ENCODE results near the gene GLI3. TPM values are rescaled to one million over a fixed set of nuclear protein-coding genes. Genes with fewer than 3 reads are reported as not detected.

The GLI3 gene
- total RNA-seq, 4 donors from 2014 or later = 23.1 to 41.3 (median 24.6) TPM

- peaks cover 5% of the 10 kb centered on the region for H3K4me1 ChIP-seq
- H3K9me3 ChIP-seq = no peaks in the 10 kb centered on the region
- DNase-seq (ENCODE audit: low spot score in 2 of 2) = no peak
- H3K4me3 ChIP-seq = no peak overlapping the region
- H3K36me3 ChIP-seq = peaks cover 16% of the 10 kb centered on the region
- whole genome bisulfite sequencing = 29% methylated on average over 2 of the region's 2 CpGs
- H3K27me3 ChIP-seq = no peaks in the 10 kb centered on the region
- no peak for TF ChIP-seq POLR2AphosphoS5 (IDR thresholded peaks at IDR 0.05)
- no peak for TF ChIP-seq POLR2A (IDR thresholded peaks at IDR 0.05)
- TF ChIP-seq CTCF (IDR thresholded peaks at IDR 0.05) = no peak
- TF ChIP-seq EP300 (IDR thresholded peaks at IDR 0.05) = no peak
- H3K27ac ChIP-seq = no peak overlapping the region
Measured at GRCh38 chr7:42002654-42003053, 234.4 kb downstream of the GLI3 start.

GRCh38 chr7:41999736-42000283 is 237.2 kb downstream of the GLI3 start:
- WGBS = 91% methylated on average over 6 of the region's 6 CpGs

GRCh38 chr7:41998041-41998440 is 239.0 kb downstream of the GLI3 start:
- WGBS = 90% methylated on average over 2 of the region's 2 CpGs
- no peaks in the 10 kb centered on the region for H3K27me3 ChIP-seq
- DNase-seq (ENCODE audit: low spot score in 2 of 2) = no peak
- H3K36me3 ChIP-seq = peaks cover 6% of the 10 kb centered on the region
- H3K4me3 ChIP-seq = no peak overlapping the region
- peaks cover 43% of the 10 kb centered on the region for H3K4me1 ChIP-seq
- TF ChIP-seq POLR2A (IDR thresholded peaks at IDR 0.05) (no peak), CTCF (IDR thresholded peaks at IDR 0.05) (no peak), POLR2AphosphoS5 (IDR thresholded peaks at IDR 0.05) (no peak), EP300 (IDR thresholded peaks at IDR 0.05) (no peak)
- H3K9me3 ChIP-seq = no peaks in the 10 kb centered on the region
- no peak overlapping the region for H3K27ac ChIP-seq

More at GRCh38 chr7:41999736-42000283, 237.2 kb downstream of the GLI3 start:
- TF ChIP-seq EP300 (IDR thresholded peaks at IDR 0.05) (no peak), CTCF (IDR thresholded peaks at IDR 0.05) (no peak), POLR2AphosphoS5 (IDR thresholded peaks at IDR 0.05) (no peak), POLR2A (IDR thresholded peaks at IDR 0.05) (no peak)
- peaks cover 27% of the 10 kb centered on the region for H3K4me1 ChIP-seq
- no peak overlapping the region for H3K4me3 ChIP-seq
- H3K27me3 ChIP-seq = no peaks in the 10 kb centered on the region
- no peak for DNase-seq (ENCODE audit: low spot score in 2 of 2)
- no peak overlapping the region for H3K27ac ChIP-seq
- peaks cover 6% of the 10 kb centered on the region for H3K36me3 ChIP-seq
- no peaks in the 10 kb centered on the region for H3K9me3 ChIP-seq

GRCh38 chr7:41997151-41997550 is 239.9 kb downstream of the GLI3 start:
- no peak for DNase-seq (ENCODE audit: low spot score in 2 of 2)
- Histone ChIP-seq H3K4me3 (no peak overlapping the region), H3K36me3 (peaks cover 6% of the 10 kb centered on the region), H3K27me3 (no peaks in the 10 kb centered on the region), H3K9me3 (no peaks in the 10 kb centered on the region), H3K4me1 (peaks cover 47% of the 10 kb centered on the region), H3K27ac (no peak overlapping the region)
- no peak for TF ChIP-seq POLR2A (IDR thresholded peaks at IDR 0.05)
- TF ChIP-seq POLR2AphosphoS5 (IDR thresholded peaks at IDR 0.05) = no peak
- TF ChIP-seq CTCF (IDR thresholded peaks at IDR 0.05) = no peak
- no peak for TF ChIP-seq EP300 (IDR thresholded peaks at IDR 0.05)
- 75% methylated on average over 2 of the region's 2 CpGs for WGBS

GRCh38 chr7:41996381-41997035 is 240.5 kb downstream of the GLI3 start:
- no peak overlapping the region for H3K27ac ChIP-seq
- TF ChIP-seq POLR2A (IDR thresholded peaks at IDR 0.05) (no peak), POLR2AphosphoS5 (IDR thresholded peaks at IDR 0.05) (no peak), CTCF (IDR thresholded peaks at IDR 0.05) (no peak), EP300 (IDR thresholded peaks at IDR 0.05) (no peak)
- no peaks in the 10 kb centered on the region for H3K27me3 ChIP-seq
- 56% methylated on average over 4 of the region's 4 CpGs for WGBS
- H3K36me3 ChIP-seq = peaks cover 6% of the 10 kb centered on the region
- H3K9me3 ChIP-seq = no peaks in the 10 kb centered on the region
- peaks cover 51% of the 10 kb centered on the region for H3K4me1 ChIP-seq
- H3K4me3 ChIP-seq = no peak overlapping the region
- DNase-seq (ENCODE audit: low spot score in 2 of 2) = no peak

Data from suprapubic skin (tissue), 4 donors.